HCT116 (cell line): ENCODE results near the gene USPL1. TPM values are rescaled to one million over a fixed set of nuclear protein-coding genes. Genes with fewer than 3 reads are reported as not detected.

Experiments
- ATAC-seq: fragments of 200-7000 bp; cut with Tn5 transposase; 2 replicates; pipeline ENCODE4 v1.9.1; 2020; ENCODE audit warnings: mild to moderate bottlenecking, moderate library complexity
- BruUV-seq: library from RNA; stranded (reverse); fragments of 400-500 nt; replicated peaks from 2 replicates; lab custom pipeline; 2021; lab: Mats Ljungman, UMichigan
- CTCF ChIA-PET: fragments of 300-600 bp; sonication (Branson Sonifier 250); formaldehyde crosslinking; loops from one replicate; lab custom pipeline; 2021; ENCODE audit warnings: antibody characterized with exemption; lab: Charles Lee
- POLR2A ChIA-PET: fragments of 300-600, 350-600 bp; sonication (Branson Sonifier 250); formaldehyde crosslinking; loops from one replicate; lab custom pipeline; 2021; ENCODE audit warnings: antibody characterized with exemption; lab: Charles Lee
- RAD21 ChIA-PET, 2 experiments: fragments of 300-600 bp; sonication (Branson Sonifier 250); formaldehyde crosslinking; loops; one replicate each; lab custom pipeline; 2023; ENCODE audit warnings: low total read pairs in 2 of 2; ENCODE audit not compliant: uncharacterized antibody in 2 of 2, unreplicated experiment in 2 of 2, low non-redundant PET in 1 of 2; lab: Charles Lee
- DNase-seq: peaks from one replicate; pipeline ENCODE4 v3.0.0-alpha.2; 2010; ENCODE audit warnings: low read depth, low spot score
- H2AFZ ChIP-seq: fragments of 200-600 bp; shearing (Covaris generic), sonication (generic); 2 replicates; pipeline ENCODE4 v1.6.1; 2017; ENCODE audit warnings: low read depth, mixed run types, mixed read lengths, antibody characterized with exemption, low read length; ENCODE audit not compliant: poor library complexity, severe bottlenecking
- H3K27ac ChIP-seq: 2 replicates; pipeline ENCODE4 v1.5.1; 2012; ENCODE audit warnings: low read depth, low read length
- H3K27me3 ChIP-seq: fragments of 200-600 bp; sonication (generic); 2 replicates; pipeline ENCODE4 v1.6.1; 2016; ENCODE audit warnings: mixed run types, low read length, mixed read lengths; ENCODE audit not compliant: insufficient read depth
- H3K36me3 ChIP-seq, 2 experiments: fragments of 200-500 bp in 1 of 2; fragments of 200-600 bp in 1 of 2; sonication (Bioruptor generic) in 1 of 2; sonication (generic) in 1 of 2; 2 replicates each; pipeline versions ENCODE4 v1.5.1 to v1.6.1; 2014 to 2016; ENCODE audit warnings: low read length in 2 of 2, inconsistent platforms in 1 of 2, mixed read lengths in 1 of 2, mixed run types in 1 of 2; ENCODE audit not compliant: insufficient read depth in 2 of 2, control insufficient read depth in 1 of 2
- H3K4me1 ChIP-seq, 2 experiments: fragments of 200-600 bp in 1 of 2; sonication (generic) in 1 of 2; 2 replicates each; pipeline versions ENCODE4 v1.5.1 to v1.6.1; 2012 to 2017; ENCODE audit warnings: low read length in 2 of 2, inconsistent platforms in 1 of 2, mild to moderate bottlenecking in 1 of 2, mixed read lengths in 1 of 2, mixed run types in 1 of 2, moderate library complexity in 1 of 2; ENCODE audit not compliant: insufficient read depth in 2 of 2, control insufficient read depth in 1 of 2
- H3K4me2 ChIP-seq: fragments of 200-600 bp; sonication (generic); 2 replicates; pipeline ENCODE4 v1.6.1; 2017; ENCODE audit warnings: mixed run types, low read length, mixed read lengths
- H3K4me3 ChIP-seq, 2 experiments: fragments of 200-600 bp in 1 of 2; sonication (generic) in 1 of 2; replicated peaks in 1 of 2; 2 replicates each; pipeline ENCODE4 v1.5.1; 2011 to 2016; ENCODE audit warnings: low read length in 2 of 2, control low read depth in 1 of 2, low read depth in 1 of 2, mild to moderate bottlenecking in 1 of 2, mixed read lengths in 1 of 2, mixed run types in 1 of 2
- H3K79me2 ChIP-seq: fragments of 200-600 bp; sonication (generic); 2 replicates; pipeline ENCODE4 v1.6.1; 2017; ENCODE audit warnings: mild to moderate bottlenecking, mixed run types, low read length, moderate library complexity, mixed read lengths; ENCODE audit not compliant: insufficient read depth
- H3K9ac ChIP-seq: fragments of 200-600 bp; sonication (generic); 2 replicates; pipeline ENCODE4 v1.6.1; 2016; ENCODE audit warnings: low read length, mixed read lengths
- H3K9me2 ChIP-seq: fragments of 200-600 bp; sonication (generic), shearing (Covaris generic); 2 replicates; pipeline ENCODE4 v1.6.1; 2017; ENCODE audit warnings: mixed run types, mild to moderate bottlenecking, moderate library complexity; ENCODE audit not compliant: insufficient read depth
- H3K9me3 ChIP-seq, 2 experiments: fragments of 200-500 bp in 1 of 2; fragments of 200-600 bp in 1 of 2; sonication (Bioruptor generic) in 1 of 2; sonication (generic) in 1 of 2; 2 replicates each; pipeline ENCODE4 v1.6.1; 2014 to 2017; ENCODE audit warnings: low read length in 2 of 2, mixed read lengths in 2 of 2, inconsistent platforms in 1 of 2, low read depth in 1 of 2, mild to moderate bottlenecking in 1 of 2, mixed run types in 1 of 2, moderate library complexity in 1 of 2; ENCODE audit not compliant: control insufficient read depth in 1 of 2, insufficient read depth in 1 of 2
- H4K20me1 ChIP-seq: fragments of 200-600 bp; sonication (generic), shearing (Covaris generic); 2 replicates; pipeline ENCODE4 v1.6.1; 2017; ENCODE audit warnings: mixed run types, mild to moderate bottlenecking, moderate library complexity; ENCODE audit not compliant: insufficient read depth
- CBX3 ChIP-seq: IDR thresholded peaks from 2 replicates; pipeline ENCODE4 v1.6.1; 2012; ENCODE audit warnings: low read depth
- CEBPB ChIP-seq: IDR thresholded peaks from 2 replicates; pipeline ENCODE4 v1.6.1; 2012; ENCODE audit warnings: low read depth
- EGR1 ChIP-seq: IDR thresholded peaks from 2 replicates; pipeline ENCODE4 v1.6.1; 2012; ENCODE audit warnings: low read depth
- EZH2 ChIP-seq: fragments of 200-600 bp; sonication (generic); IDR thresholded peaks from 2 replicates; pipeline ENCODE4 v1.6.1; 2017; ENCODE audit warnings: antibody characterized with exemption, mixed run types
- EZH2phosphoT487 ChIP-seq: fragments of 200-600 bp; IDR thresholded peaks from 2 replicates; pipeline ENCODE4 v1.6.1; 2018; ENCODE audit warnings: antibody characterized with exemption, borderline replicate concordance
- FOSL1 ChIP-seq: IDR thresholded peaks from 2 replicates; pipeline ENCODE4 v1.6.1; 2012; ENCODE audit warnings: low read depth
- JUND ChIP-seq: IDR thresholded peaks from 2 replicates; pipeline ENCODE4 v1.6.1; 2012
- TCF7L2 ChIP-seq: IDR thresholded peaks from 2 replicates; pipeline ENCODE4 v1.7.0; 2011; ENCODE audit warnings: borderline replicate concordance, inconsistent platforms; ENCODE audit not compliant: insufficient read depth, insufficient read length; ENCODE audit errors: extremely low read depth
- ZFX ChIP-seq: fragments of 450-650 bp; IDR thresholded peaks from 2 replicates; pipeline ENCODE4 v1.6.1; 2017
- ZNF274 ChIP-seq: fragments of 200-500 bp; sonication (Bioruptor generic); IDR thresholded peaks from 2 replicates; pipeline ENCODE4 v1.6.1; 2014; ENCODE audit warnings: mild to moderate bottlenecking, low read depth, low read length, inconsistent platforms
- intact Hi-C: fragments of 100-400 bp; cut with micrococcal nuclease; formaldehyde crosslinking; loops from 2 replicates; pipeline ENCODE4 v1.10.0; 2022
- total RNA-seq: library from RNA; stranded (reverse); gene quantifications from one replicate; pipeline ENCODE4 v1.2.1, GENCODE V29; 2021; ENCODE audit not compliant: unreplicated experiment
- TF ChIP-seq, protein P1 (sequence below): IDR thresholded peaks from 2 replicates; pipeline ENCODE4 v1.6.1; 2012; ENCODE audit warnings: low read depth

The USPL1 gene
- total RNA-seq, 1 experiment from 2014 or later, result 19.7 TPM

DNA sequence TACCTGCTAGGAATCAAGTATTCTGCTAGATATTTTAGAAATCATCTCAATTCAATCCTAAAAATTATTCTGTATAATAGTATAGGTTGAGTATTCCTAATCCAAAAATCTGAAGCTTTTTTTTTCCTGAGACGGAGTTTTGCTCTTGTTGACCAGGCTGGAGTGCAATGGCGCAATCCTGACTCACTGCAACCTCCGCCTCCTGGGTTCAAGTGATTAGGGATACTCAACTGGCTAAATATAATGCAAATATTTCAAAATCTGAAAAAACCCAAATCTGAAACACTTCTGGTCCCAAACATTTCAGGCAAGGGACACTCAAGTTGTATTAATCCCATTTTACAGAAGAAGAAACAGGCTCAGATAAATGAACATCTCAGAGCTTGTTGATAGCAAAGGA, 17.2 kb upstream of the USPL1 start:
- Histone ChIP-seq H3K4me2 (no peak overlapping the region), H3K9me2 (no peaks in the 10 kb centered on the region), H3K79me2 (no peaks in the 10 kb centered on the region), H3K9me3 (no peaks in the 10 kb centered on the region), H4K20me1 (no peaks in the 10 kb centered on the region), H3K27me3 (no peaks in the 10 kb centered on the region), H3K27ac (no peak overlapping the region)
- intact Hi-C loops, result no loop called here
- BruUV-seq, result no TSS peak
- CTCF ChIA-PET, result no interaction called here
- TF ChIP-seq ZNF274, result no peak
- TF ChIP-seq CEBPB, result no peak
- TF ChIP-seq CBX3, result no peak
- TF ChIP-seq EZH2phosphoT487, result no peak
- TF ChIP-seq, all 23 proteins: peak for 0
- Histone ChIP-seq H3K9ac (no peak overlapping the region), H3K4me1 (no peaks in the 10 kb centered on the region), H3K4me3 (no peak overlapping the region), H3K36me3 (no peaks in the 10 kb centered on the region), H2AFZ (no peak overlapping the region)
- ChIA-PET RAD21 (no interaction called here), POLR2A (no interaction called here)
- no peak for ATAC-seq
- DNase-seq, result no peak

DNA sequence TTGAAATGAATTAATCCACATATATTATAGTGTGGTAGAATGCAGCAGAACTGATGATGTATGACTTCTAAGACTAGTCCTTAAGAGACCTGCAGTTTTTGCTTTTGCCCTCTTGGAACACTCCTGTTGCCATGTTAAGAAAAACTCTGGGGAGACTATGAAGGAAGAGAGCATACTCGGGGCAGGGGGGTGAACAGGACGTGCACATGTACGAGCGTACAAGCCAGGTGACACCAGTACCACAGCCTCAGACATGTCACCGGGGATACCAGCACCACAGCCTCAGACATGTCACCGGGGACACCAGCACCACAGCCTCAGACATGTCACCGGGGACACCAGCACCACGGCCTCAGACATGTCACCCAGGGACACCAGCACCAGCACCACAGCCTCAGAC, 15.9 kb upstream of the USPL1 start:
- Histone ChIP-seq H3K9ac (no peak overlapping the region), H3K9me3 (no peaks in the 10 kb centered on the region), H3K79me2 (no peaks in the 10 kb centered on the region), H3K9me2 (no peaks in the 10 kb centered on the region), H3K4me1 (no peaks in the 10 kb centered on the region), H3K27ac (no peak overlapping the region), H3K4me3 (no peak overlapping the region), H4K20me1 (no peaks in the 10 kb centered on the region), H2AFZ (no peak overlapping the region), H3K36me3 (no peaks in the 10 kb centered on the region), H3K4me2 (no peak overlapping the region), H3K27me3 (no peaks in the 10 kb centered on the region)
- DNase-seq (no peak), ATAC-seq (no peak)
- RAD21 ChIA-PET, result no interaction called here
- POLR2A ChIA-PET, result no interaction called here
- CTCF ChIA-PET, result no interaction called here
- no peak for TF ChIP-seq TCF7L2
- TF ChIP-seq, protein P1, sequence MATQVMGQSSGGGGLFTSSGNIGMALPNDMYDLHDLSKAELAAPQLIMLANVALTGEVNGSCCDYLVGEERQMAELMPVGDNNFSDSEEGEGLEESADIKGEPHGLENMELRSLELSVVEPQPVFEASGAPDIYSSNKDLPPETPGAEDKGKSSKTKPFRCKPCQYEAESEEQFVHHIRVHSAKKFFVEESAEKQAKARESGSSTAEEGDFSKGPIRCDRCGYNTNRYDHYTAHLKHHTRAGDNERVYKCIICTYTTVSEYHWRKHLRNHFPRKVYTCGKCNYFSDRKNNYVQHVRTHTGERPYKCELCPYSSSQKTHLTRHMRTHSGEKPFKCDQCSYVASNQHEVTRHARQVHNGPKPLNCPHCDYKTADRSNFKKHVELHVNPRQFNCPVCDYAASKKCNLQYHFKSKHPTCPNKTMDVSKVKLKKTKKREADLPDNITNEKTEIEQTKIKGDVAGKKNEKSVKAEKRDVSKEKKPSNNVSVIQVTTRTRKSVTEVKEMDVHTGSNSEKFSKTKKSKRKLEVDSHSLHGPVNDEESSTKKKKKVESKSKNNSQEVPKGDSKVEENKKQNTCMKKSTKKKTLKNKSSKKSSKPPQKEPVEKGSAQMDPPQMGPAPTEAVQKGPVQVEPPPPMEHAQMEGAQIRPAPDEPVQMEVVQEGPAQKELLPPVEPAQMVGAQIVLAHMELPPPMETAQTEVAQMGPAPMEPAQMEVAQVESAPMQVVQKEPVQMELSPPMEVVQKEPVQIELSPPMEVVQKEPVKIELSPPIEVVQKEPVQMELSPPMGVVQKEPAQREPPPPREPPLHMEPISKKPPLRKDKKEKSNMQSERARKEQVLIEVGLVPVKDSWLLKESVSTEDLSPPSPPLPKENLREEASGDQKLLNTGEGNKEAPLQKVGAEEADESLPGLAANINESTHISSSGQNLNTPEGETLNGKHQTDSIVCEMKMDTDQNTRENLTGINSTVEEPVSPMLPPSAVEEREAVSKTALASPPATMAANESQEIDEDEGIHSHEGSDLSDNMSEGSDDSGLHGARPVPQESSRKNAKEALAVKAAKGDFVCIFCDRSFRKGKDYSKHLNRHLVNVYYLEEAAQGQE, result no peak
- no peak for TF ChIP-seq CBX3
- no peak for TF ChIP-seq EZH2phosphoT487
- no peak for TF ChIP-seq JUND
- no peak for TF ChIP-seq EZH2
- TF ChIP-seq EGR1, result no peak
- no peak for TF ChIP-seq FOSL1
- no peak for TF ChIP-seq ZFX
- no TSS peak for BruUV-seq
- intact Hi-C loops, result no loop called here
